ENCODE measurements around the gene HHIPL2.
"Not testable (repeated sequence)": the region's sequence is repeated elsewhere in the genome, so short reads cannot be mapped to it uniquely, and the experiment has no call there.

DNA sequence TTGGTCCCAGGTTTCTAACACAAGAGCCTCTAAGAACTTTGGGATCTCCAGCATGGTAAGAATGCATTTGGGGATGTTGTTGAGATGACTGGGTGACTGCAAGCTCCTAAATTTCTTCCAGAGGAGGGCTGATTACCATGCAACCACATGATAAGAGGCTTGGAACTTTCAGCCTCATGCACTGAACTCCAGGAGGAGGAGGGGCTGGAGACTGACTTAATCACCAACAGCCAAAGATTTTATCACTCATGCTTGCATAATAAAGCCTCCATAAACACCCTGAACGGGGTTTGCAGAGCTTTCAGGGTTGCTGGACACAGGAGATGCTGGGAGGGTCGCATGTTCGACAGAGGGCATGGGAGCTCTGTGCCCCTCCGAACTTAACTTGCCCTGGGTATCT lies 63.9 kb downstream of the HHIPL2 start:
- TF ChIP-seq, protein P1, sequence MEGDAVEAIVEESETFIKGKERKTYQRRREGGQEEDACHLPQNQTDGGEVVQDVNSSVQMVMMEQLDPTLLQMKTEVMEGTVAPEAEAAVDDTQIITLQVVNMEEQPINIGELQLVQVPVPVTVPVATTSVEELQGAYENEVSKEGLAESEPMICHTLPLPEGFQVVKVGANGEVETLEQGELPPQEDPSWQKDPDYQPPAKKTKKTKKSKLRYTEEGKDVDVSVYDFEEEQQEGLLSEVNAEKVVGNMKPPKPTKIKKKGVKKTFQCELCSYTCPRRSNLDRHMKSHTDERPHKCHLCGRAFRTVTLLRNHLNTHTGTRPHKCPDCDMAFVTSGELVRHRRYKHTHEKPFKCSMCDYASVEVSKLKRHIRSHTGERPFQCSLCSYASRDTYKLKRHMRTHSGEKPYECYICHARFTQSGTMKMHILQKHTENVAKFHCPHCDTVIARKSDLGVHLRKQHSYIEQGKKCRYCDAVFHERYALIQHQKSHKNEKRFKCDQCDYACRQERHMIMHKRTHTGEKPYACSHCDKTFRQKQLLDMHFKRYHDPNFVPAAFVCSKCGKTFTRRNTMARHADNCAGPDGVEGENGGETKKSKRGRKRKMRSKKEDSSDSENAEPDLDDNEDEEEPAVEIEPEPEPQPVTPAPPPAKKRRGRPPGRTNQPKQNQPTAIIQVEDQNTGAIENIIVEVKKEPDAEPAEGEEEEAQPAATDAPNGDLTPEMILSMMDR (conservative IDR thresholded peaks at IDR 0.05; ENCODE audit: low read depth, low read length) = not testable (repeated sequence)
- not testable (repeated sequence) for TF ChIP-seq MAFK (IDR thresholded peaks at IDR 0.05; ENCODE audit: low read depth, low read length); RAD21 (IDR thresholded peaks at IDR 0.05; ENCODE audit: low read length); CEBPB (IDR thresholded peaks at IDR 0.05; ENCODE audit: low read depth, low read length); RFX5 (IDR thresholded peaks at IDR 0.05; ENCODE audit: low read depth, low read length); POLR2A (IDR thresholded peaks at IDR 0.05; ENCODE audit: low read depth, low read length); MAZ (IDR thresholded peaks at IDR 0.05; ENCODE audit: borderline replicate concordance, low read depth, low read length); FOS (IDR thresholded peaks at IDR 0.05; ENCODE audit: low read depth, low read length); SMC3 (IDR thresholded peaks at IDR 0.05; ENCODE audit: low read depth, low read length); RCOR1 (IDR thresholded peaks at IDR 0.05; ENCODE audit: insufficient replicate concordance, low read length); BHLHE40 (IDR thresholded peaks at IDR 0.05; ENCODE audit: low read depth, low read length); CHD1 (IDR thresholded peaks at IDR 0.05; ENCODE audit: low read depth, low read length); NFE2L2 (IDR thresholded peaks at IDR 0.05; ENCODE audit: low read depth, low read length)
- TF ChIP-seq, protein P2, sequence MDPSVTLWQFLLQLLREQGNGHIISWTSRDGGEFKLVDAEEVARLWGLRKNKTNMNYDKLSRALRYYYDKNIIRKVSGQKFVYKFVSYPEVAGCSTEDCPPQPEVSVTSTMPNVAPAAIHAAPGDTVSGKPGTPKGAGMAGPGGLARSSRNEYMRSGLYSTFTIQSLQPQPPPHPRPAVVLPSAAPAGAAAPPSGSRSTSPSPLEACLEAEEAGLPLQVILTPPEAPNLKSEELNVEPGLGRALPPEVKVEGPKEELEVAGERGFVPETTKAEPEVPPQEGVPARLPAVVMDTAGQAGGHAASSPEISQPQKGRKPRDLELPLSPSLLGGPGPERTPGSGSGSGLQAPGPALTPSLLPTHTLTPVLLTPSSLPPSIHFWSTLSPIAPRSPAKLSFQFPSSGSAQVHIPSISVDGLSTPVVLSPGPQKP (IDR thresholded peaks at IDR 0.05; ENCODE audit: borderline replicate concordance, low read depth, low read length) = not testable (repeated sequence)

All from IMR-90 (cell line).